SK-N-SH treated with all-trans-retinoic acid at 6 μM for 48 hours (cell line): ENCODE measurements around the gene PSMA3.

Experiments used
- ESRRG ChIP-seq: fragments of 250-450 bp; sonication (Bioruptor Pico); IDR thresholded peaks from 2 replicates; pipeline ENCODE4 v1.6.1; 2021; ENCODE audit warnings: mild to moderate bottlenecking
- GLIS3 ChIP-seq: fragments of 250-450 bp; sonication (Bioruptor Pico); IDR thresholded peaks from 2 replicates; pipeline ENCODE4 v1.5.0; 2020; ENCODE audit warnings: mild to moderate bottlenecking, moderate library complexity
- ZC3H10 ChIP-seq: fragments of 250-450 bp; sonication (Bioruptor Pico); IDR thresholded peaks from 2 replicates; pipeline ENCODE4 v1.5.1; 2021; ENCODE audit warnings: mild to moderate bottlenecking, moderate library complexity
- ZFP3 ChIP-seq: fragments of 250-450 bp; sonication (Bioruptor Pico); IDR thresholded peaks from 2 replicates; pipeline ENCODE4 v1.5.0; 2020; ENCODE audit warnings: mild to moderate bottlenecking, moderate library complexity
- ZFP30 ChIP-seq: fragments of 450-650 bp; formaldehyde crosslinking; IDR thresholded peaks from 2 replicates; pipeline ENCODE4 v1.5.0; 2022; ENCODE audit warnings: mild to moderate bottlenecking, moderate library complexity
- ZNF565 ChIP-seq: fragments of 450-650 bp; formaldehyde crosslinking; conservative IDR thresholded peaks from 2 replicates; pipeline ENCODE4 v1.5.0; 2020; ENCODE audit warnings: low read depth, mild to moderate bottlenecking, moderate library complexity
- TF ChIP-seq, protein P1 (sequence below): fragments of 250-450 bp; sonication (Bioruptor Pico); IDR thresholded peaks from 2 replicates; pipeline ENCODE4 v1.8.0; 2020; ENCODE audit warnings: mild to moderate bottlenecking, moderate library complexity, borderline replicate concordance

DNA sequence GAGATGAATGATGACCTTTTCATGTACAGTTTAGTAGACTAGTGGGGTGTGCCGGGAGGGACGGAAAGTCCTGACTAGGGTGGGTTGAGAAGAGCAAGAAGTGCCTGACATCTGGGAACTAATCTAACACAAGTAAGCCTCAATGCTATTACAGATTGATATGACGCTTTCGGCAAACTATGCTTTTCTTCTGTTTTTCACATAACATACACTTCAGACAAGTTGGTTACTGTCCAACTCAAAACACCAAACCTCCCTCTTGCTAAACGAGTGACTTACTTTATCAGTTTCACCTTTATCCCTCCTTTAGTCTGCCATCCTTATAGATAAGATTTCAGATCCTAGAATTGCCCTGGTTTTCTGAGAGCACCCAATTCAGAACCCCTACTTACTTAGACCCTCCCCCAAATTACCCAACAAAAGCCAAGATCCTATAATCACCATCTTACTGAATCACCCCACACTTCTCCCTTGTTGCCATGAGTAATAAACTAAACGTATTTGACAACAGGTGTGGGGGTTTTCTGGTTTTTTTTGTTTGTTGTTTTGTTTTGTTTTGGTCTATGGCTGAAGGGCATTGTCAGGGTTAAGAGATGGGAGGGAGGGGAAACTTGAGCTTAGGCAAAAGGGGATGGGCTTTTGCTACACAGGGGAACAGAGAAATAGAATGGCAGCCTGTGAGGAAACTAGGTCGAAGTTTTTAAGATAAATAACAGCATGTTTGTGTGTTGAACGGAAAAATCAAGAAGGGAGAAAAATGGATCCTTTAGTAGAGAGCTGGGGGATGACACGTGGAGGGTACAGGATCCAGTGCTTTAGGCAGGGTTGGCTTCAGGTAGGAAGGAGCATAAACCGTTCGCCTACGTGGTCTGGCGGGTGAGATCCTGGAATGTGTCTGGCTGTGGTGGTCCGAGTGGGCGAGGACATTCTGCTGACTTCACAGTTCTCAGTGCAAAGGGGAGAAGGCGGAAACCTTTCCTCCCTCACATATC is 6.1 kb upstream of the PSMA3 start:
- TF ChIP-seq, protein P1, sequence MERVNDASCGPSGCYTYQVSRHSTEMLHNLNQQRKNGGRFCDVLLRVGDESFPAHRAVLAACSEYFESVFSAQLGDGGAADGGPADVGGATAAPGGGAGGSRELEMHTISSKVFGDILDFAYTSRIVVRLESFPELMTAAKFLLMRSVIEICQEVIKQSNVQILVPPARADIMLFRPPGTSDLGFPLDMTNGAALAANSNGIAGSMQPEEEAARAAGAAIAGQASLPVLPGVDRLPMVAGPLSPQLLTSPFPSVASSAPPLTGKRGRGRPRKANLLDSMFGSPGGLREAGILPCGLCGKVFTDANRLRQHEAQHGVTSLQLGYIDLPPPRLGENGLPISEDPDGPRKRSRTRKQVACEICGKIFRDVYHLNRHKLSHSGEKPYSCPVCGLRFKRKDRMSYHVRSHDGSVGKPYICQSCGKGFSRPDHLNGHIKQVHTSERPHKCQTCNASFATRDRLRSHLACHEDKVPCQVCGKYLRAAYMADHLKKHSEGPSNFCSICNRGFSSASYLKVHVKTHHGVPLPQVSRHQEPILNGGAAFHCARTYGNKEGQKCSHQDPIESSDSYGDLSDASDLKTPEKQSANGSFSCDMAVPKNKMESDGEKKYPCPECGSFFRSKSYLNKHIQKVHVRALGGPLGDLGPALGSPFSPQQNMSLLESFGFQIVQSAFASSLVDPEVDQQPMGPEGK (CRISPR knock-in tag) = no peak
- TF ChIP-seq ESRRG (CRISPR knock-in tag) (no peak), ZFP30 (CRISPR knock-in tag) (no peak), GLIS3 (CRISPR knock-in tag) (no peak), ZC3H10 (CRISPR knock-in tag) (no peak), ZFP3 (CRISPR knock-in tag) (no peak), ZNF565 (CRISPR knock-in tag) (no peak)
